Measurements from ENCODE around the gene NRG2.
A peak's percentile ranks its signal among the peaks of the same experiment; 100 is the strongest.

The NRG2 gene

GRCh38 chr5:140041099-140041491, 2.0 kb downstream of the NRG2 start:
- Histone ChIP-seq H3K36me3 (no peaks in the 10 kb centered on the region), H3K4me3 (ENCODE audit: low read depth, low read length) (peak overlapping the region; percentile 72; the same call in 1 of the 2 replicates), H3K9me3 (ENCODE audit: severe bottlenecking) (no peaks in the 10 kb centered on the region), H3K27ac (no peak overlapping the region), H3K27me3 (ENCODE audit: insufficient read depth, low read depth, severe bottlenecking) (no peaks in the 10 kb centered on the region)
- DNase-seq, result no peak
- no peak for TF ChIP-seq CTCF (IDR thresholded peaks at IDR 0.05; ENCODE audit: low read depth, low read length)

- DNase-seq, result no peak
- no peaks in the 10 kb centered on the region for H3K36me3 ChIP-seq
- no peaks in the 10 kb centered on the region for H3K27me3 ChIP-seq (ENCODE audit: insufficient read depth, low read depth, severe bottlenecking)
- no peaks in the 10 kb centered on the region for H3K9me3 ChIP-seq (ENCODE audit: severe bottlenecking)
- H3K27ac ChIP-seq, result no peak overlapping the region
- TF ChIP-seq CTCF (IDR thresholded peaks at IDR 0.05; ENCODE audit: low read depth, low read length), result no peak
- no peak overlapping the region for H3K4me3 ChIP-seq (ENCODE audit: low read depth, low read length)
These were observed 2.7 kb downstream of the NRG2 start for GRCh38 chr5:140040358-140040757.

- no peaks in the 10 kb centered on the region for H3K27me3 ChIP-seq (ENCODE audit: insufficient read depth, low read depth, severe bottlenecking)
- TF ChIP-seq CTCF (IDR thresholded peaks at IDR 0.05; ENCODE audit: low read depth, low read length), result no peak
These were observed 3.5 kb downstream of the NRG2 start for GRCh38 chr5:140039561-140039960.

GRCh38 chr5:140038373-140038957, 4.6 kb downstream of the NRG2 start:
- Histone ChIP-seq H3K4me3 (ENCODE audit: low read depth, low read length) (peak overlapping the region; percentile 36), H3K27ac (no peak overlapping the region), H3K9me3 (ENCODE audit: severe bottlenecking) (no peaks in the 10 kb centered on the region), H3K36me3 (no peaks in the 10 kb centered on the region), H3K27me3 (ENCODE audit: insufficient read depth, low read depth, severe bottlenecking) (no peaks in the 10 kb centered on the region)
- no peak for DNase-seq
- TF ChIP-seq CTCF (IDR thresholded peaks at IDR 0.05; ENCODE audit: low read depth, low read length), result no peak

More at GRCh38 chr5:140039561-140039960, 3.5 kb downstream of the NRG2 start:
- Histone ChIP-seq H3K9me3 (ENCODE audit: severe bottlenecking) (no peaks in the 10 kb centered on the region), H3K4me3 (ENCODE audit: low read depth, low read length) (no peak overlapping the region), H3K27ac (no peak overlapping the region), H3K36me3 (no peaks in the 10 kb centered on the region)
- no peak for DNase-seq

GRCh38 chr5:140037012-140037411, 6.1 kb downstream of the NRG2 start:
- no peak for DNase-seq
- no peaks in the 10 kb centered on the region for H3K36me3 ChIP-seq
- H3K9me3 ChIP-seq (ENCODE audit: severe bottlenecking), result no peaks in the 10 kb centered on the region
- TF ChIP-seq CTCF (IDR thresholded peaks at IDR 0.05; ENCODE audit: low read depth, low read length), result no peak
- H3K27me3 ChIP-seq (ENCODE audit: insufficient read depth, low read depth, severe bottlenecking), result no peaks in the 10 kb centered on the region
- H3K4me3 ChIP-seq (ENCODE audit: low read depth, low read length), result no peak overlapping the region
- H3K27ac ChIP-seq, result no peak overlapping the region

- Histone ChIP-seq H3K9me3 (ENCODE audit: severe bottlenecking) (no peaks in the 10 kb centered on the region), H3K27ac (no peak overlapping the region), H3K36me3 (no peaks in the 10 kb centered on the region), H3K27me3 (ENCODE audit: insufficient read depth, low read depth, severe bottlenecking) (no peaks in the 10 kb centered on the region), H3K4me3 (ENCODE audit: low read depth, low read length) (no peak overlapping the region)
- DNase-seq, result no peak
- no peak for TF ChIP-seq CTCF (IDR thresholded peaks at IDR 0.05; ENCODE audit: low read depth, low read length)
These were observed 7.2 kb downstream of the NRG2 start for GRCh38 chr5:140035881-140036280.

Measured in WERI-Rb-1 (cell line).